ENCODE data around the gene ZNF578.
"Not testable (repeated sequence)": the region's sequence is repeated elsewhere in the genome, so short reads cannot be mapped to it uniquely, and the experiment has no call there.

- not testable (repeated sequence) for TF ChIP-seq FOXM1 (IDR thresholded peaks at IDR 0.05; ENCODE audit: low read depth, low read length); ZBTB33 (IDR thresholded peaks at IDR 0.05); CTCF (IDR thresholded peaks at IDR 0.05 in 2 of 3, conservative IDR thresholded peaks at IDR 0.05 in 1 of 3; ENCODE audit: control insufficient read depth in 2 of 3, extremely low read depth in 1 of 3, insufficient read depth in 1 of 3, low read depth in 3 of 3, low read length in 3 of 3); EP300 (IDR thresholded peaks at IDR 0.05; ENCODE audit: borderline replicate concordance in 1 of 2, control insufficient read depth in 1 of 2, low read depth in 2 of 2, low read length in 2 of 2); SMAD1 (IDR thresholded peaks at IDR 0.05; ENCODE audit: low read depth, partially characterized antibody); MAX (IDR thresholded peaks at IDR 0.05; ENCODE audit: low read depth, low read length); ELK1 (IDR thresholded peaks at IDR 0.05; ENCODE audit: low read depth, low read length); HDAC2 (IDR thresholded peaks at IDR 0.05); ETV6 (conservative IDR thresholded peaks at IDR 0.05 in 1 of 2, IDR thresholded peaks at IDR 0.05 in 1 of 2; ENCODE audit: borderline replicate concordance in 1 of 2, low read depth in 1 of 2); CREB1 (IDR thresholded peaks at IDR 0.05; ENCODE audit: low read depth); POLR2A (IDR thresholded peaks at IDR 0.05; ENCODE audit: low read depth, low read length); BMI1 (IDR thresholded peaks at IDR 0.05; ENCODE audit: borderline replicate concordance)
Observed at GRCh38 chr19:52500991-52501390, 47.6 kb downstream of the ZNF578 start.
